ENCODE measurements around the gene RBP5. TPM values are rescaled to one million over a fixed set of nuclear protein-coding genes. Genes with fewer than 3 reads are reported as not detected.

The RBP5 gene
- total RNA-seq, 1 experiment from 2014 or later = 2.7 TPM

DNA sequence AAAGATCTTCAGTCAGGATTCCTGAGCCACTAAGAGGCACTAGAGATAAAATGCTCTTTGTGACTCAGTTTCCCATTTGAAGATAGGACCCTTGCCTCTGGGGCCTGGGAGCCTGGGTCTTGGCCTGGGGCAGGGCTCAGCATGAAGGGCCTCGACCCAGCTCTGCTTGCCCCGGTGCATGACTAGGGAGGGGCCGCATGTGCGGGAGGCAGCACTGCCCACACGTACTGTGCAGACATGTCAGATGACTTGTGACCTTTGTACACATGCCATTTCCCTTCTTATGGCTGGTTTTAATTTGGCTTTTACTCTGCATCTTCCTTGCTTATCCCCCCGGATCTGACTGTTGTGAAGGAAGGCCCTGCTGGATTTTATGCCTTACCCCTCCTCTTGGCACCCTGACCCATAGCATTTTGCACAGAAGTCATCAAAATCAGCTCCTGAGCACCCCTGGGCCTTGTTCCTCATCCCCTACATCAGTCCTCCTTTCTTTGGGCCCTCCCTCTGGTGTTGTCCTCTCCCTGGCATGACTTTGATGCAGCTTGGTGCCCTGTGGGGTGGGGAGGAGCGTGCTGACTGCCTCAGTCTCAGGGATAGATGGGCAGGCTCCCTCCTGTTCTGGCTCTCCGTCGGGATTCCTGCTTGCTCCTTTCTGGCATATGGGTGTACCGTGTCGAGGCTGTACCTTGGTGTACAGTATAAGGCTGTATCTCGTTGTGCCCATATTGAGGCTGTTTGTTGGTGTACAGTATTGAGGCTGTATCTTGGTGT is 5.9 kb upstream of the RBP5 start:
- no CpG with 5 or more reads among the region's 12 CpGs for WGBS (ENCODE audit: extremely low coverage, insufficient read length, low lambda C conversion rate)
- no peak overlapping the region for H2BK5ac ChIP-seq (ENCODE audit: insufficient read length, low read length)
- Mint-ChIP-seq H3K4me1 (peaks cover 13 to 21% of the 10 kb centered on the region in 2 experiments), H3K4me3 (no peak overlapping the region), H3K9me3 (no peaks in the 10 kb centered on the region; a peak in 1 of 5 replicates), H3K27ac (no peak overlapping the region), H3K27me3 (ENCODE audit: low read depth) (no peaks in the 10 kb centered on the region; the same call in 1 of the 2 replicates), H3K36me3 (ENCODE audit: insufficient read depth in 1 of 3, low read depth in 3 of 3) (peaks cover 14 to 50% (median 33%) of the 10 kb centered on the region in 3 experiments)
- no peak overlapping the region for H3K9ac ChIP-seq (ENCODE audit: extremely low read depth, insufficient read length, low read length)
- H3K14ac ChIP-seq (ENCODE audit: insufficient read depth, low read length) = no peak overlapping the region
- no peak overlapping the region for H2AFZ ChIP-seq (ENCODE audit: low read length)
- no peak overlapping the region for H3K4me2 ChIP-seq (ENCODE audit: insufficient read depth, insufficient read length, low read length)
- H4K91ac ChIP-seq (ENCODE audit: insufficient read length, low read depth, low read length) = no peak overlapping the region
- no peak overlapping the region for H2AK5ac ChIP-seq (ENCODE audit: insufficient read length, low read length)
- H3K23ac ChIP-seq (ENCODE audit: insufficient read length, low read depth, low read length) = no peak overlapping the region
- H3K4me1 ChIP-seq (ENCODE audit: insufficient read depth, low read length) = peaks cover 3% of the 10 kb centered on the region; the same call in 1 of the 2 replicates
- H4K20me1 ChIP-seq (ENCODE audit: control insufficient read depth, insufficient read depth, insufficient read length) = peaks cover 2% of the 10 kb centered on the region
- no peaks in the 10 kb centered on the region for H3K79me1 ChIP-seq (ENCODE audit: insufficient read depth, low read depth, low read length, poor library complexity, severe bottlenecking)
- H4K5ac ChIP-seq (ENCODE audit: insufficient read length, low read depth, low read length) = no peak overlapping the region
- H3K18ac ChIP-seq (ENCODE audit: insufficient read length, low read depth, low read length) = no peak overlapping the region
- no peak overlapping the region for H4K8ac ChIP-seq (replicated peaks; ENCODE audit: insufficient read length, low read depth, low read length)
- no peak overlapping the region for H3T11ph ChIP-seq (ENCODE audit: low read length)
- TF ChIP-seq, protein P1, sequence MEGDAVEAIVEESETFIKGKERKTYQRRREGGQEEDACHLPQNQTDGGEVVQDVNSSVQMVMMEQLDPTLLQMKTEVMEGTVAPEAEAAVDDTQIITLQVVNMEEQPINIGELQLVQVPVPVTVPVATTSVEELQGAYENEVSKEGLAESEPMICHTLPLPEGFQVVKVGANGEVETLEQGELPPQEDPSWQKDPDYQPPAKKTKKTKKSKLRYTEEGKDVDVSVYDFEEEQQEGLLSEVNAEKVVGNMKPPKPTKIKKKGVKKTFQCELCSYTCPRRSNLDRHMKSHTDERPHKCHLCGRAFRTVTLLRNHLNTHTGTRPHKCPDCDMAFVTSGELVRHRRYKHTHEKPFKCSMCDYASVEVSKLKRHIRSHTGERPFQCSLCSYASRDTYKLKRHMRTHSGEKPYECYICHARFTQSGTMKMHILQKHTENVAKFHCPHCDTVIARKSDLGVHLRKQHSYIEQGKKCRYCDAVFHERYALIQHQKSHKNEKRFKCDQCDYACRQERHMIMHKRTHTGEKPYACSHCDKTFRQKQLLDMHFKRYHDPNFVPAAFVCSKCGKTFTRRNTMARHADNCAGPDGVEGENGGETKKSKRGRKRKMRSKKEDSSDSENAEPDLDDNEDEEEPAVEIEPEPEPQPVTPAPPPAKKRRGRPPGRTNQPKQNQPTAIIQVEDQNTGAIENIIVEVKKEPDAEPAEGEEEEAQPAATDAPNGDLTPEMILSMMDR (conservative IDR thresholded peaks at IDR 0.05) = no peak
- H2BK15ac ChIP-seq (ENCODE audit: low read depth, low read length) = no peak overlapping the region
- H3K56ac ChIP-seq (ENCODE audit: insufficient read length, low read depth, low read length) = no peak overlapping the region
- H3K4ac ChIP-seq (ENCODE audit: low read depth, low read length) = no peak overlapping the region
- no peak overlapping the region for H2BK12ac ChIP-seq (ENCODE audit: insufficient read length, low read depth, low read length)
- no peak overlapping the region for H2BK20ac ChIP-seq (ENCODE audit: low read depth, low read length, poor library complexity, severe bottlenecking)
- no peaks in the 10 kb centered on the region for H3K79me2 ChIP-seq (ENCODE audit: insufficient read depth, low read length)
- no peaks in the 10 kb centered on the region for H3K9me3 ChIP-seq (ENCODE audit: control insufficient read depth, low read depth, low read length)
- H3K27me3 ChIP-seq (ENCODE audit: insufficient read depth, low read length) = no peaks in the 10 kb centered on the region; the same call in 1 of the 2 replicates
- H3K27ac ChIP-seq (ENCODE audit: insufficient read length, low read depth, low read length) = no peak overlapping the region
- H3K23me2 ChIP-seq (ENCODE audit: insufficient read length, low read depth, low read length, poor library complexity, severe bottlenecking) = peaks cover 15% of the 10 kb centered on the region
- no peak for DNase-seq
- no peak overlapping the region for H2BK120ac ChIP-seq (ENCODE audit: low read depth, low read length, poor library complexity, severe bottlenecking)
